Esophagus squamous epithelium (tissue), 4 donors: Measurements from ENCODE around the gene NUDT13.

ENCODE experiments used
- POLR2A ChIP-seq, 4 donors: fragments of 450-650 bp; IDR thresholded peaks; one replicate each; pipeline ENCODE4 v1.6.1; 2017; ENCODE audit warnings: antibody characterized with exemption in 4 of 4, mild to moderate bottlenecking in 4 of 4, moderate library complexity in 3 of 4
- TF ChIP-seq, protein P1 (sequence below), 6 experiments: fragments of 450-650 bp in 4 of 6; fragments of 200-600 bp in 2 of 6; sonication (generic) in 2 of 6; IDR thresholded peaks; one replicate each; pipeline ENCODE4 v1.5.1; 2016 to 2019; ENCODE audit warnings: antibody characterized with exemption in 6 of 6, mild to moderate bottlenecking in 4 of 6, moderate library complexity in 4 of 6

DNA sequence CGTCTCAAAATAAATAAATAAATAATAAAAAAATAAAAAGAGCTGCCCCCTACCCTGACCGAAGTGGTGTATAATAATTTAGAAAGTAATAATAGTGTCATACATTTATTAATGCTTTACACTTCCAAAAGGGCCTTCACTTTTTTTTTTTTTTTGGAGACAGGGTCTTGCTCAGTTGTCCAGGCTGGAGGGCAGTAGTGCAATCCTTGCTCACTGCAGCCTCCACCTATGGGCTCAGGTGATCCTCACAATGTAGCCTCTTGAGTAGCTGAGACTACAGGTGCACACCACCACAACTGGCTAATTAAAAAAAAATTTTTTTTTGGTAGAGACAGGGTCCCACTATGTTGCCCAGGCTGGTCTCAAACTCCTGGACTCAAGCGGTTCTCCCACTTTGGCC, 59.1 kb downstream of the NUDT13 start:
- TF ChIP-seq, protein P1, sequence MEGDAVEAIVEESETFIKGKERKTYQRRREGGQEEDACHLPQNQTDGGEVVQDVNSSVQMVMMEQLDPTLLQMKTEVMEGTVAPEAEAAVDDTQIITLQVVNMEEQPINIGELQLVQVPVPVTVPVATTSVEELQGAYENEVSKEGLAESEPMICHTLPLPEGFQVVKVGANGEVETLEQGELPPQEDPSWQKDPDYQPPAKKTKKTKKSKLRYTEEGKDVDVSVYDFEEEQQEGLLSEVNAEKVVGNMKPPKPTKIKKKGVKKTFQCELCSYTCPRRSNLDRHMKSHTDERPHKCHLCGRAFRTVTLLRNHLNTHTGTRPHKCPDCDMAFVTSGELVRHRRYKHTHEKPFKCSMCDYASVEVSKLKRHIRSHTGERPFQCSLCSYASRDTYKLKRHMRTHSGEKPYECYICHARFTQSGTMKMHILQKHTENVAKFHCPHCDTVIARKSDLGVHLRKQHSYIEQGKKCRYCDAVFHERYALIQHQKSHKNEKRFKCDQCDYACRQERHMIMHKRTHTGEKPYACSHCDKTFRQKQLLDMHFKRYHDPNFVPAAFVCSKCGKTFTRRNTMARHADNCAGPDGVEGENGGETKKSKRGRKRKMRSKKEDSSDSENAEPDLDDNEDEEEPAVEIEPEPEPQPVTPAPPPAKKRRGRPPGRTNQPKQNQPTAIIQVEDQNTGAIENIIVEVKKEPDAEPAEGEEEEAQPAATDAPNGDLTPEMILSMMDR (IDR thresholded peaks at IDR 0.05) = no peak
- TF ChIP-seq POLR2A (IDR thresholded peaks at IDR 0.05) = no peak
